Vein endothelial cell (primary cell): Measurements from ENCODE around the gene MMP1. TPM values are rescaled to one million over a fixed set of nuclear protein-coding genes. Genes with fewer than 3 reads are reported as not detected.

ENCODE experiments used
- total RNA-seq: library from RNA; depleted of rRNA; stranded (reverse); fragments of >200 nt; gene quantifications from 2 replicates; pipeline ENCODE4 v1.2.3, GENCODE V29; 2012

Gene MMP1
- 562 and 4,071 TPM in 2 replicates for total RNA-seq

DNA sequence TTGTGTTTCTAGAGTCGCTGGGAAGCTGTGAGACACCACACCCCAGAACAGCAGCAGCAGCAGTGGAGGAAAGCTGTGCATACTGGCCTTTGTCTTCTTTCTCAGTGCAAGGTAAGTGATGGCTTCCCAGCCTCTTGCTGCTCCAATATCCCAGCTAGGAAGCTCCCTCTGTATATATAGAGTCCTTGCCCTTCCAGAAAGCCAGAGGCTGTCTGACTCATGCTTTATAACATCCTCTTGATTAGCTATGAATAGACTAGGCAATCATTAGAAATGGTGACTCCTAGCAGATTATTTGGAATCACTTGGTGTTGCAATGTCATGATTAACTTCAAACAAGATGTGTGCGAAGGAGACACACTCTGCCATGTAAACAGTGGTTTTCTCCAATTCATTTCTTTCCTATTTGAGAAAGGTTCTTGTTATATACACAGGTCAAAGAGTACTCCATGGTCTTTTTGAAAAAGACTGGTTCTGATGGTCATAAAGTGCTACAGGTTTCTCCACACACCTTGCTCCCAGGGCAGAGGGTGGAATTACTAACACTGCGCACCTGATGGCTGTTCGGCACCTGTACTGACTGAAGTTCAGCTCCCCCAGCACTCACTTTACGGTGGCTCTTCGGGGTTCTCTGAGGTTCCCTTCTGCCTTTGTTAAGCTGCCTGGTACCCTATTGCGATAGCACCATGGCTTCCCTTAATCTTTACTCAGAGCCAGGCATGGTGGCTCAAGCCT, at the start of gene MMP1:
TSS of gene MMP1 (minus strand) at position 149 of the 735 bp plus-strand sequence. CDS start at position 81, 68 bp downstream.

DNA sequence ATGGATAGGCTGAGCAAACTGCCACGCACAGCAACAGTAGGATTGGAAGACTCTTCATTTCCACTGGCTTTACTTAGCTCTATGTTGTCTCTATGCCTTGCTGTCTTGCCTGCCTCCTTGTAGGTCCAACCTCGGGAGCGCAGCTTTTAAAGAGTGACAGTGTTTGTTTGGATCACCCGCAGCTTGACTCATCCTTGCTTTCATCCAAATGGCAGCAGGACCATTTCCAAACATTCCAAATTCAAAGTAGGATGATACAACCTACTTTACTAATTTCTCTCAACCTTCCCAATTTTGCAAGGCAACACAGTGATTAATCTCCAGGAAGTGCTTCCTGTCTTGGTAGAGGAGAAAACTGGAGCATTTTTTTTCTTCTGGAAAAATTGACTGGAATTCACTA, 45.5 kb upstream of the MMP1 start, which contains the start of gene MMP3:
TSS of gene MMP3 (minus strand) at position 121 of the 400 bp plus-strand sequence. CDS start at position 58, 63 bp downstream.

DNA sequence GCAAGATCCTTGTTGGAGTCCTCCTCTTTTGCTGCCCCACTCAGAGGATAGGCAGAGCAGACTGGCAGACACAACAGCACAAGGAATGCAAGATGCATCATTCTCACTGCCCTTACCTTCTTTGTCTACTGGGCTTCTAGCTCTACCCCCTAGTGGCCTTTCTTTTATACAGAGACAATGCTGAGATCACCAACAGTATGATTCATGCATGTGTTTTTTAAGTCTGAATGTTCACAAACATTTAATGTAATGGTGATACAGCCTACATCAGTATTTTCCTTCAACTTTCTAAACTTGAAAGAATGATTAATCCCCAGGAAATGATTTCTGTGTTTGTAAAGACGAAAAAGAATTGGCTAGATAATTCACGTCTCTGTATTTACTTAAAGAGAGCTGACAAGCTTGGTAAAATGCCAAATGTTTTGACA, 17.5 kb downstream of the MMP1 start, which contains the start of gene MMP10:
TSS of gene MMP10 (minus strand) at position 138 of the 428 bp plus-strand sequence. CDS start at position 101, 37 bp downstream.

Other genes with a start within 250 kb of the MMP1 start
- not detected in 2 replicates for gene MMP20, start 172.8 kb downstream of the MMP1 start, total RNA-seq
- gene MMP27, start 92.4 kb downstream of the MMP1 start, total RNA-seq = not detected in 2 replicates
- not detected in 2 replicates for gene MMP8, start 73.2 kb downstream of the MMP1 start, total RNA-seq
- gene MMP10, start 17.5 kb downstream of the MMP1 start, total RNA-seq = 87.9 and 94.7 TPM in 2 replicates
- not detected in 2 replicates for gene MMP3, start 45.4 kb upstream of the MMP1 start, total RNA-seq
- gene MMP12, start 76.8 kb upstream of the MMP1 start, total RNA-seq = not detected in 2 replicates
- gene MMP13, start 157.6 kb upstream of the MMP1 start, total RNA-seq = not detected in 2 replicates